GM19240 (cell line): Measurements from ENCODE around the gene GALK2.
"Not testable (repeated sequence)": the region's sequence is repeated elsewhere in the genome, so short reads cannot be mapped to it uniquely, and the experiment has no call there.

Source experiments
- DNase-seq: peaks from one replicate; pipeline ENCODE4 v3.0.0; 2011; ENCODE audit warnings: low spot score; ENCODE audit not compliant: insufficient read length

GALK2 gene

GRCh38 chr15:49330166-49330565, 160.1 kb downstream of the GALK2 start:
- no peak for DNase-seq

GRCh38 chr15:49331442-49331841, 161.4 kb downstream of the GALK2 start:
- no peak for DNase-seq

GRCh38 chr15:49331951-49332350, 161.9 kb downstream of the GALK2 start:
- DNase-seq, result no peak

- DNase-seq, result no peak
Observed at GRCh38 chr15:49339656-49340055, 169.6 kb downstream of the GALK2 start.

- no peak for DNase-seq
Observed at GRCh38 chr15:49343546-49343945, 173.5 kb downstream of the GALK2 start.

- not testable (repeated sequence) for DNase-seq
Observed at GRCh38 chr15:49354439-49354838, 184.4 kb downstream of the GALK2 start.

GRCh38 chr15:49361370-49361769, 191.3 kb downstream of the GALK2 start:
- DNase-seq, result no peak

- no peak for DNase-seq
Observed at GRCh38 chr15:49366496-49366895, 196.4 kb downstream of the GALK2 start.

GRCh38 chr15:49370782-49371181, 200.7 kb downstream of the GALK2 start:
- DNase-seq, result no peak

GRCh38 chr15:49372366-49372765, 202.3 kb downstream of the GALK2 start:
- no peak for DNase-seq

- DNase-seq, result no peak
Observed at GRCh38 chr15:49379996-49380395, 209.9 kb downstream of the GALK2 start.

GRCh38 chr15:49380912-49381311, 210.9 kb downstream of the GALK2 start:
- DNase-seq, result no peak
